GM18868 (cell line): ENCODE data around the gene APOC3.

Experiments used
- ATAC-seq: cut with Tn5 transposase; IDR thresholded peaks from one replicate; pipeline ENCODE4 v1.9.1; 2021; ENCODE audit warnings: mild to moderate bottlenecking, moderate library complexity; ENCODE audit not compliant: unreplicated experiment

Gene APOC3

GRCh38 chr11:116829525-116830183, at the start of gene APOC3:
Gene APOC3, plus strand, starts transcription at chr11:116829907. Its CDS starts 676 bp downstream, at chr11:116830583.
- no peak for ATAC-seq

- no peak for ATAC-seq
Observed at GRCh38 chr11:116782728-116783127, 47.0 kb upstream of the APOC3 start.

- no peak for ATAC-seq
Observed at GRCh38 chr11:116786326-116786725, 43.4 kb upstream of the APOC3 start.

GRCh38 chr11:116786966-116787365, 42.7 kb upstream of the APOC3 start:
- ATAC-seq: no peak

- no peak for ATAC-seq
Observed at GRCh38 chr11:116787436-116787785, 42.3 kb upstream of the APOC3 start.

GRCh38 chr11:116787786-116788486, 41.8 kb upstream of the APOC3 start, which contains the start of gene ZPR1:
Gene ZPR1, minus strand, starts transcription at chr11:116788023. Its CDS starts 33 bp downstream, at chr11:116787990.
- ATAC-seq: peak; percentile 88

- no peak for ATAC-seq
Observed at GRCh38 chr11:116788534-116788933, 41.2 kb upstream of the APOC3 start.

- no peak for ATAC-seq
Observed at GRCh38 chr11:116788975-116789374, 40.7 kb upstream of the APOC3 start.

GRCh38 chr11:116790167-116791001, 39.3 kb upstream of the APOC3 start:
- ATAC-seq: no peak

GRCh38 chr11:116791002-116791812, 38.5 kb upstream of the APOC3 start:
- peak; percentile 33 for ATAC-seq

GRCh38 chr11:116791813-116792143, 37.9 kb upstream of the APOC3 start, which contains the start of gene APOA5:
Gene APOA5, minus strand, starts transcription at chr11:116791879. Its CDS starts 19 bp downstream, at chr11:116791860.
- ATAC-seq: no peak

- ATAC-seq: no peak
Observed at GRCh38 chr11:116792144-116792868, 37.4 kb upstream of the APOC3 start.

GRCh38 chr11:116792869-116793771, 36.6 kb upstream of the APOC3 start:
- ATAC-seq: no peak

- no peak for ATAC-seq
Observed at GRCh38 chr11:116793772-116794097, 36.0 kb upstream of the APOC3 start.

GRCh38 chr11:116794851-116795250, 34.9 kb upstream of the APOC3 start:
- ATAC-seq: no peak

- no peak for ATAC-seq
Observed at GRCh38 chr11:116796548-116796947, 33.2 kb upstream of the APOC3 start.

- no peak for ATAC-seq
Observed at GRCh38 chr11:116797816-116798215, 31.9 kb upstream of the APOC3 start.

GRCh38 chr11:116798368-116798767, 31.3 kb upstream of the APOC3 start:
- no peak for ATAC-seq

- no peak for ATAC-seq
Observed at GRCh38 chr11:116800610-116801009, 29.1 kb upstream of the APOC3 start.
